ENCODE measurements around the gene UGT1A6.
"Not testable (repeated sequence)": the region's sequence is repeated elsewhere in the genome, so short reads cannot be mapped to it uniquely, and the experiment has no call there.

Gene UGT1A6

DNA sequence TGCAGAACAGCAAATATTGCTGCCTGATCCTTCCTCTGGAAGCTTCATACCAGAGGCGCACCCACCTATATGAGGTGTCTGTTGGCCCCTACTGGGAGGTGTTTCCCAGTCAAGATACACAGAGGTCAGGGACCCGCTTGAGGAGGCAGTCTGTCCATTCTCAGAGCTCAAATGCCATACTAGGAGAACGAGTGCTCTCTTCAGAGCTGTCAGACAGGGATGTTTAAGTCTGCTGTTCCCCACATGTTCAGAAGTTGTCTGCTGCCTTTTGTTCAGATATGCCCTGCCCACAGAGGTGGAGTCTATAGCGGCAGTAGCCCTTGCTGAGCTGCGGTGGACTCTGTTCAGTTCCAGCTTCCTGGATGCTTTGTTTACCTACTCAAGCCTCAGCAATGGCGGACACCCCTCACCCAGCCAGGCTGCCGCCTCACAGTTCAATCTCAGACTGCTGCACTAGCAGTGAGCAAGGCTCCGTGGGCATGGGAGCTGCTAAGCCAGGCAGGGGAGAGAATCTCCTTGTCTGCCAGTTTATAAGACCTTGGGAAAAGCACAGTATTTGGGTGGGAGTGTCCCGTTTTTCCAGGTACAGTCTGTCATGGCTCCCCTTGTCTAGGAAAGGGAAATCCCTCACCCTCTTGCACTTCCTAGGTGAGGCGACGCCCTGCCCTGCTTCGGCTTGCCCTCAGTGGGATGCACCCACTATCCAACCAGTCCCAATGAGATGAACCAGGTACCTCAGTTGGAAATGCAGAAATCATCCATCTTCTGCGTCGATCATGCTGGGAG is 44.4 kb downstream of the UGT1A6 start:
- not testable (repeated sequence) for DNase-seq

DNA sequence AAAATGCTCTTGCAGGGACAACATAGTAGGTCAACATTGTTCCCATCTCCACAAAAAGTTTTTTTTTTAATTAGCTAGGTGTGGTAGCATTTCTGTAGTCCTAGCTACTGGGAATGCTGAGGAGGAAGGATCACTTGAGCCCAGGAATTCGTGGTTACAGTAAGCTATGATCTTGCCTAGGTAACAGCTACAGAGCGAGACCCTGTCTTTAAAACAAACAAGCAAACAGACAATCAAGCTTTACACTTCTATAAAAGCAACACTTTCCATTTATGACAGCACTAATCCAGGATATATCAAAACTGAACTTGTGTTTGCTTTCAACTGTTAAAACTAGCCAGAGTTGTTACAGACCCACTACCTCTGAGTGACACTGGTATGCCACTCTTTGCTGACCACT is 48.2 kb downstream of the UGT1A6 start:
- no peak for DNase-seq

DNA sequence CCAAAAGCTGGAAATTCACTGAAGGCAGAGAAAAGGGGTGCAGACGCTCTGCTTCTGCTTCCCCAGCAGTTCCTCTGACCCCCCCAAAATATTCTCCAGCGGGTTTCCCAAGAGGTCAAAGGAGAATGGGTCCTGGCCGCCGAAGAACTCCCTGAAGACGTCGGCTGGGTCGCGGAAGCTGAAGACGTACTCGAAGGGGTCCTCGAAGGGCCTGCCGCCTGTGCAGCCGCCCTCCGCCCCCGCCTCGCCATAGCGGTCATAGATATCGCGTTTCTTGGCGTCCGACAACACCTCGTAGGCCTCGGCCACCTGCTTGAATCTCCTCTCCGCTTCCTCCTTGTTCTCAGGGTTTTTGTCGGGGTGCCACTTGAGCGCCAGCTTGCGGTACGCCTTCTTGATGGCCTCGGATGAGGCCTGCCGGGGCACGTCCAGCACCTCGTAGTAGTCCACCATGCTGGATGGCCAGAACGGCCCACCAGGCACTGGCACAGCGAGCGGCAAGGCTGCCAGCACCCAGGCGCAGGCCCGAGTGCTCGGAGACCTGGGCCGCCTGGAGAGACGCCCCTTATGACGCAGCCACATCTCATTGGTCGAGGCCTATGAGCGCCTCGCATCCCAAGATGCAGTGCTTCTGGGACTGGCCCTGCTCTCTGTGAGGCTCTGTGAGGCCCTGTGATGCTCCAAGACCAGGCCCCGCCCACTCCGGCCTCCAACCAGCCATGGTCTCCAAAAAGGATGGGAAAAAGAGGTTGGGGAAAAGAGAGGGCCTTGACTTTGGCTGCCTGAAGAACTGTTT is 51.0 kb downstream of the UGT1A6 start:
- DNase-seq, result no peak

DNA sequence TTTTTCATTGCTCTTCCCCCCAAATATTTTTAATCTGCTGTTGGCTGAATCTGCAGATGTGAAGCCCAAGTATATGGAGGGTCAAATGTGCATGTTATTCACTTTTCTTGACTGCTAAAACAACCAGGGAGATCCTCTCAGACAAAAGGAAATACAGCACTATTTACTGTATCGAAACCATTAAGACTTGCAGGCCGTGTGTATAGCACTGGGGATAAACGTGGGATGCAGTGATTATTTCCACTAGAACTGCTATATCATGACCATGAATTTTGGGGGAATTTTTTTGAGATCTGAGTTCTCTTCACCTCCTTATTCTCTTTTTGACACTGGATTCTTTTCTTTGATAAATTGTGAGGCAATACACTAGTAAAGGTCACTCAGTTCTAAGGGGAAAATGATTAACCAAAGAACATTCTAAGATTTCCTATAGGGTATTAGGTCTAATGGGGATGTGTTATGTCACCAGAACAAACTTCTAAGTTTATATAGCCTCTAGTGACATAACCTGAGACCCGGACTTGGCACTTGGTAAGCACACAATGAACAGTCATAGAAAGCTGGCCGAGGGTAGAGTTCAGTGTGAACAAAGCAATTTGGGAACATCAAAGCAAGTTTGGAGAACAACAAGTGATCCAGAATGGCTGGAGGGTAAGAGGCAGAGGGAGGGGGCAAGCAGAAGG is 52.5 kb downstream of the UGT1A6 start:
- DNase-seq, result no peak

DNA sequence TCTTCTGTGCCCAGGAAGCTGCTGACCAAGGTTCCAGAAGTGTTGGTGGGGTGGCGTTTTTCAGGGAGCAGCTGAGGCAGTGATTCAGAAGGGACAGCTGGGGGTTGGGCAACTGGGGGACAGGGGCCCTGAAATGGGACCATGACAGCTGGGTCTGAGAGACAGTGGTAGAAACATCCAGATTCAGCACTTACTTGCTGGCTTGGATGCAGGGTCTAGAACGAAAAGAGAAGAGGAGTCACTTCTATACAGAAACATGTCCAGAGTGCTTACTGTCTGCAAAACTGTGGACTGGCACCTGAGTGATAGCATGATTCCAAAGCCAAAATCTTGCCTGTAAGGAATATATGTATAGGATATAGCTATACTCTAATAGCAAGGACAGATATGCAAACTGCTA is 53.1 kb downstream of the UGT1A6 start:
- not testable (repeated sequence) for DNase-seq

DNA sequence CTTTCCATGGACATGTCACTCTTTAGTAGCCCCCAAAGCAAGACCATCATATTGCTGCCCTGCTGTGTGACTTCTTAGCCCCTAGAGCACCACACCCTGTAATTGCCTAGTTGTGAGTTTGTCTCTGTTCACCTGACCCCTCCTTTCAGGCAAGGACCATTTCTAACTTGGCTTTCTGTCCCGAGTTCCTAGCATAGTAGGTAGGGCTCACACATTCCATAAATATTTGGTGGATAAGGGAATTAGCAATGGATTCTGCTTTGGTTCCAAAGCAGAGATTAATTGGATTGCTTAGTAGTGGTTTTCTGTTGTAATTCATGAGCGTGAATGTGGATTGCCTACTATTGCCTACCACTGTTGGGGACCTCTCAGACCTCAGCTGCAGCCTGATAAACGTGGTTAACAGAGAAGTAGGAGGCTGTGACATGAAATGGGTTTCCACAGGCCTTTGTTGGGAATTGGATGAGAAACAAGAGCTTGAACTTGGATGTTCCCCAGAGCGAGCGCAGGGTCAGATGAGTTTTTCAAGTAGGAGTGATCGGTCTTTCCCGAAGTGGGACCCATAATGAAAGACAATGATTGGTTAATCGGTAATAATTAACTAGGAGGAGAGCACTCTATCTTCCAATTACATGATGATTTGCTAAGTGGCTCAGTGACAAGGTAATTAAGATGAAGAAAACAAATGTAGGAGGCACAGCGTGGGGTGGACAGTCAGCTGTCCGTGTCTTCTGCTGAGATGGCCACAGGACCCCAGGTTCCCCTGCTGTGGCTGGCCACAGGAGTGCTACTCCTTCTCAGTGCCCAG is 54.0 kb downstream of the UGT1A6 start:
- no peak for DNase-seq

DNA sequence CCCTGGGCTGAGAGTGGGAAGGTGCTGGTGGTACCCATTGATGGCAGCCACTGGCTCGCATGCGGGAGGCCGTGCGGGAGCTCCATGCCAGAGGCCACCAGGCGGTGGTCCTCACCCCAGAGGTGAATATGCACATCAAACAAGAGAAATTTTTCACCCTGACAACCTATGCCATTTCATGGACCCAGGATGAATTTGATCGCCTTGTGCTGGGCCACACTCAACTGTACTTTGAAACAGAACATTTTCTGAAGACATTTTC is 54.5 kb downstream of the UGT1A6 start:
- no peak for DNase-seq

DNA sequence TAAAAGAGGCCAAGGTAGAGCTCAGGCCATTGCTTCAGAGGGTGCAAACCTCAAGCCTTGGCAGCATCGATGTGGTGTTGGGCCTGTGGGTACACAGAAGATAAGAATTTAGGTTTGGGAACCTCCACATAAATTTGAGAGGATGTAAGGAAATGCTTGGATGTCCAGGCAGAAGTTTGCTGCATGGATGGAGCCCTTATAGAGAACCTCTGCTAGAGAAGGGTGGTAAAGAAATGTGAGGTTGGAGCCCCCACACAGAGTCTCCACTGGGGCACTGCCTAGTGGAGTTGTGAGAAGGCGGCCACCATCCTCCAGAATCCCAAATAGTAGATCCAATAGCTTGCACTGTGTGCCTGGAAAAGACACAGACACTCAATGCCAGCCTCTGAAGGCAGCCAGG is 58.0 kb downstream of the UGT1A6 start:
- not testable (repeated sequence) for DNase-seq

DNA sequence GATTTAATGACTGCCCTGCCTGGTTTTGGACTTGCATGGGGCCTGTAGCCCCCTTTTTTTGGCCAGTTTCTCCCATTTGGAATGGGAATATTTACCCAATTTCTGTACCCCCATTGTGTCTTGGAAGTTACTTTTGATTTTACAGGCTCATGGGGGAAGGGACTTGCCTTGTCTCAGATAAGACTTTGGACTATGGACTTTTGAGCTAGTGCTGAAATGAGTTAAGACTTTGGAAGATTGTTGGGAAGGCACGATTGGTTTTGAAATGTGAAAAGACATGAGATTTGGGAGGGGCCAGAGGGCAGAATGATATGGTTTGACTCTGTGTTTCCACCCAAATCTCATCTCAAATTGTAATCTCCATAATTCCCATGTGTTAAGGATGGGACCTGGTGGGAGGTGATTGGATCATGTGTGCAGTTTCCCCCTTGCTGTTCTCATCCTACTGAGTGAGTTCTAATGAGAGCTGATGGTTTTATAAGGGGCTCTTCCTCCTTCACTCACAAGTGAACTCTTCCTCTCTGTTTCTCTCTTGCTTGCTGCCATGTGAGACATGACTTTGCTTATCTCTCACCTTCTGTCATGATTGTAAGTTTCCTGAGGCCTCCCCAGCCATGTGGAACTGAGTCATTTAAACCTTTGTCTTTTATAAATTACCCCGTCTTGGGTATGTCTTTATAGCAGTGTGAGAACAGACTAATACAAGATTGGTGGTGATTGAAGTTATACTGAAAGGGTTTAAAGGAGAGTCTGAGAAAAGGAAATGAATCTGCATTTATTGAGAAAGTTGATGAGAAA is 58.7 kb downstream of the UGT1A6 start:
- DNase-seq, result not testable (repeated sequence)

DNA sequence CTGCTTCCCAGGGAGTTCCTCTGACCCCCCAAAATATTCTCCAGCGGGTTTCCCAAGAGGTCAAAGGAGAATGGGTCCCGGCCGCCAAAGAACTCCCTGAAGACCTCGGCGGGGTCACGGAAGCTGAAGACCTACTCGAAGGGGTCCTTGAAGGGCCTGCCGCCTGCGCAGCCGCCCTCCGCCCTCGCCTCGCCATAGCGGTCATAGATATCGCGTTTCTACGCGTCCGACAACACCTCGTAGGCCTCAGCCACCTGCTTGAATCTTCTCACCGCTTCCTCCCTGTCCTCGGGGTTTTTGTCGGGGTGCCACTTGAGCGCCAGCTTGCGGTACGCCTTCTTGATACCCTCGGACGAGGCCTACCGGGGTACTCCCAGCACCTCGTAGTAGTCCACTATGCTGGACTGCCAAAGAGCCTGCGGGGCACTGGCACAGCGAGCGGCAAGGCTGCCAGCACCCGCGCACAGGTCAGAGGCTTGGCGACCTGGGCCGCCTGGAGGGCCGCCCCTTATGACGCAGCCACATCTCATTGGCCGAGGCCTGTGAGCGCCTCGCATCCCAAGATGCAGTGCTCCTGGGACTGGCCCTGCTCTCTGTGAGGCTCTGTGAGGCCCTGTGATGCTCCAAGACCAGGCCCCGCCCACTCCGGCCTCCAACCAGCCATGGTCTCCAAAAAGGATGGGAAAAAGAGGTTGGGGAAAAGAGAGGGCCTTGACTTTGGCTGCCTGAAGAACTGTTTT is 62.4 kb downstream of the UGT1A6 start:
- DNase-seq, result no peak

DNA sequence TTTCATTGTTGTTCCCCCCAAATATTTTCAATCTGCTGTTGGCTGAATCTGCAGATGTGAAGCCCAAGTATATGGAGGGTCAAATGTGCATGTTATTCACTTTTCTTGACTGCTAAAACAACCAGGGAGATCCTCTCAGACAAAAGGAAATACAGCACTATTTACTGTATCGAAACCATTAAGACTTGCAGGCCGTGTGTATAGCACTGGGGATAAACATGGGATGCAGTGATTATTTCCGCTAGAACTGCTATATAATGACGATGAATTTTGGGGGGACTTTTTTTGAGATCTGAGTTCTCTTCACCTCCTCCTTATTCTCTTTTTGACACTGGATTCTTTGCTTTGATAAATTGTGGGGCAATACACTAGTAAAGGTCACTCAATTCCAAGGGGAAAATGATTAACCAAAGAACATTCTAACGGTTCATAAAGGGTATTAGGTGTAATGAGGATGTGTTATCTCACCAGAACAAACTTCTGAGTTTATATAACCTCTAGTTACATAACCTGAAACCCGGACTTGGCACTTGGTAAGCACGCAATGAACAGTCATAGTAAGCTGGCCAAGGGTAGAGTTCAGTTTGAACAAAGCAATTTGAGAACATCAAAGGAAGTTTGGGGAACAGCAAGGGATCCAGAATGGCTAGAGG is 63.9 kb downstream of the UGT1A6 start:
- DNase-seq, result no peak

DNA sequence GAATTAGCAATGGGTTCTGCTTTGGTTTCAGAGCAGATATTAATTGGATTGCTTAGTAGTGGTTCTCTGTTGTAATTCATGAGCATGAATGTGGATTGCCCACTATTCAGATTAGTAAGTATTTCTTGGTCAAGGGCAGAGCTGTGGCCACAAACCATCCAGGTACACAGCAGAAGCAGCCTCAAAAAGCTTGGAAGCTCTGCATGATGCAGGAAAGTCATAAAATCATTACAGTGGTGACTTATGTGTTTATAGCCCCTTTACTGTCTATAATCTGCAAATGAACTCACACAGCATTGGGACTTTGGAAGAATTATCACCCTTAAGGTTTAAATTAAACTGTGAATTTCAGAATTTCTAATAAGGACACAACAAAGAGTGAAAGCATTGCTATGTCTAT is 65.5 kb downstream of the UGT1A6 start:
- DNase-seq, result no peak

DNA sequence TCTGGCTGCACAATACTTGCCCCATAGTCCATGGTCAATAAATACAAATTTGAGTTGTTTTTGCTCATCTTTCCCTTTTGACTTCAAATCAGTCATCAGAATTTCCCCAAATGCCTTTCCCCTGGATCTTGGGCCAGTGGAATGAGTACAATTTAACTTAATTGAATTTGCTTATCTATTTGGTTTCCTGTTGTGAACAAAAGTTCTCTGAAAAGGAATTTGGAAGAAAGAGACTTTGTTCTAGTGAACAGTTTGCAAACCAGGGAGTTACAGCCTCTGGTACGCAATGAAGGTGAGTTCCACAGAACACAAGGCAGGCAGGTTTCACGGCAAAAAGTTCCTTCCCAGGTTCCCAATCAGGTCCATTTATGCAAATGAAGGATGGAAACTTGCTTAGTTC is 66.2 kb downstream of the UGT1A6 start:
- DNase-seq, result no peak

DNA sequence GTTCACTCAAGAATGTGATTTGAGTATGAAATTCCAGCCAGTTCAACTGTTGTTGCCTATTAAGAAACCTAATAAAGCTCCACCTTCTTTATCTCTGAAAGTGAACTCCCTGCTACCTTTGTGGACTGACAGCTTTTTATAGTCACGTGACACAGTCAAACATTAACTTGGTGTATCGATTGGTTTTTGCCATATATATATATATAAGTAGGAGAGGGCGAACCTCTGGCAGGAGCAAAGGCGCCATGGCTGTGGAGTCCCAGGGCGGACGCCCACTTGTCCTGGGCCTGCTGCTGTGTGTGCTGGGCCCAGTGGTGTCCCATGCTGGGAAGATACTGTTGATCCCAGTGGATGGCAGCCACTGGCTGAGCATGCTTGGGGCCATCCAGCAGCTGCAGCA is 67.4 kb downstream of the UGT1A6 start, which contains the start of gene UGT1A1:
TSS of gene UGT1A1 (plus strand) at position 228 of the 400 bp plus-strand sequence. CDS start at position 246, 18 bp downstream.
- no peak for DNase-seq

DNA sequence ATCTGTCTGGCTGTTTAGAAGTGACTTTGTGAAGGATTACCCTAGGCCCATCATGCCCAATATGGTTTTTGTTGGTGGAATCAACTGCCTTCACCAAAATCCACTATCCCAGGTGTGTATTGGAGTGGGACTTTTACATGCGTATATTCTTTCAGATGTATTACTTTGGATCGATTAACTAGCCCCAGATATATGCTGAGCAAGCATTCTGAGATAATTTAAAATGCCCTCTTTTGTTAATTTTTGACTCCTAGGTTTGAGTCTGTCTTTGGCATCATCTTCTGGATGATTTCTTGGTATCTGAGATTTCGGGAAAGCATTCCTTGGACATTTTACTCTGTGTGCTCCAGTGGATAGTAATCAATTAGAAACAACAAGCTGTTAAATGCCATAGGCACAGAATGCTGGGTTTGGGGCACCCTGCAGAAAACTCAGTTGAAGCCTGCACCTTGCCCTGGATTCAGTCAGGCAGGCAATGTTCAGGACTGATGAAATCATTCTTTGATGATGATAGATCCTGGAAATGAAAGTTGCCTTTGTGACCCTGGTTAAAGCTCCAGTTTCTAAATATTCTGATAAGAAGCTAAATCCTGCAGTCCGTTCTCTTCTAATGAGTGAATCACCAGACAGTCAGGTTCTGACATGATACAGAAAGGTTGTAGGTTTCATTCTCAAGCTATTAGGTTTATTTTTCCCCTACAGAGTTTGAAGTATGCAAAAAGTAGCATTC is 68.5 kb downstream of the UGT1A6 start:
- DNase-seq, result no peak

DNA sequence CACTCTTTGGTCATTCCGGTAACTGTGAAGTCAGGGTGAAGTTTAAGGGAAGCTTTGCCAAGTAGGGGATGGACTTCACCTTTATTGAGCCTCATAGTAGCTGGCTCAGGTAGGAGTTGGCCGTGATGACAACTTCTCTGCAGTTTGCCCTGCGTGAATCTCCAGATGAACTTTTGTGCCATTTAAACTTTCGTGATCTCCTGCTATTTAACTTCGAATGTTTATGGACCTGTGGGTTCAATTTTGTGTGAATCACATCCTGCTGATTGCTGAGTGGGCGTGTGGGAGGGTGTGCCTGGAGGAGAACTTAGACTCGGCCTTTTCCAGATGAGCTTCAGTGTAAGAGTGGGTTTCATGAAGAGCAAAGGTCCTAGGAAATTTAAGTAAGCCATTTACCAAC is 71.6 kb downstream of the UGT1A6 start:
- no peak for DNase-seq

DNA sequence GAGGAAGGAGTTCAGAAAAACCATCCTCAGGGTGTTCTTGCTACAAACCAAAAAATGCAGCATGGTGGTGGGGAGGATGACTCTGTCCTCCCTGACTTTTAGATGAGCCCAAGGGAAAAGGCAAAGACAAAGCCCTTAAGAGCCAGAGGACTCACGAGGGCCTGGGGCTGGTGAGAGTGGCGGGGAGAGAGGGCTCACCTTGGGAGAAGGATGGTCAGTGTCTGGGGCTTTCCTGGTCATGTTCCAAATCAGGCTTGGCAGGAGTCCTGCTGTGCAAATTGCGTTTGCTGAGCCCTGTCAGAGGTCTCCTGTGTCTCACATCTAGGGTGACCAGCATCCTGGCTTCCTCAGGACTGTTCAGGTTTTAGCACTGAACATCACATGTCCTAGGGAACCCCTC is 72.1 kb downstream of the UGT1A6 start:
- DNase-seq, result no peak

DNA sequence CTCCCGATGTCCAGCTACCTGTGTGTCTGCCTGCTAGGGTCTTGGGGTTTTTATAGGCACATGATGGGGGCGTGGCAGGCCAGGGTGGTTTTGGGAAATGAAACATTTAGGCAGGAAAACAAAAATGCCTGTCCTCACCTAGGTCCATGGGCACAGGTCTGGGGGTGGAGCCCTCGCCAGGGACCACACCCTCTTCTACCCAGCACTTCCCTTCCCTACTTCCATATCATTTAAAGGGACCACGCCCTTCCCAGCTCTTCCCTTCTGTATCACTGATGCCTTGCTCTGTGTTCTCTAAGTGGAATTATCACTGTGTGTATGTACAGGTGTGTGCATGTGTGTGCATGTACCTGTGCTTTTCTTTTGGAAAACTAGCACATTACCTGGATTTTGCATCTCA is 73.7 kb downstream of the UGT1A6 start:
- DNase-seq, result no peak

DNA sequence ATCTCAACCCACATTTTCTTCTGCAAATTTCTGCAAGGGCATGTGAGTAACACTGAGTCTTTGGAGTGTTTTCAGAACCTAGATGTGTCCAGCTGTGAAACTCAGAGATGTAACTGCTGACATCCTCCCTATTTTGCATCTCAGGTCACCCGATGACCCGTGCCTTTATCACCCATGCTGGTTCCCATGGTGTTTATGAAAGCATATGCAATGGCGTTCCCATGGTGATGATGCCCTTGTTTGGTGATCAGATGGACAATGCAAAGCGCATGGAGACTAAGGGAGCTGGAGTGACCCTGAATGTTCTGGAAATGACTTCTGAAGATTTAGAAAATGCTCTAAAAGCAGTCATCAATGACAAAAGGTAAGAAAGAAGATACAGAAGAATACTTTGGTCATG is 75.4 kb downstream of the UGT1A6 start:
- no peak for DNase-seq

DNA sequence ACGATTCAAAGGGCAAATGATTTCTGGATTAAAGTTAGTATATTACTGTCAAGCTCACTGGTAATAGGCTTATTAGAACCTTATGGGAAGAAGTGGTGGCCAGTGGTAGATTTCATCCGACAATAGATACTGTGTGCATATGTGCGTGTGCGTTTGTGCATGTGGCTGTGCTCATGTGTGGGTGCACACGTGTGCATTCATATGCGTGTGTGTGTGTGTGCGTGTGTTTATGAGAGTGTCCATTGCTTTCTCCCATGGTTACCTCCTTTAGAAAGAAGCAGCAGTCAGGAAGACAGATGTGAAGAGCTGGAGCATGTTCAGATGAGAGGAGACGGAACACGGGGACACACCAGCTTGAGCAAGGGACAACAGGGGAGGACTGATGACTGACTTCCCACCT is 76.6 kb downstream of the UGT1A6 start:
- no peak for DNase-seq

Measured in stimulated activated CD4-positive, alpha-beta T cell treated with anti-CD3 and anti-CD28 coated beads, Interleukin-1b, Interleukin-23, amount 100 ng/mL, for 48 hours (primary cell).